ENCODE measurements around the gene NPW. TPM values are rescaled to one million over a fixed set of nuclear protein-coding genes. Genes with fewer than 3 reads are reported as not detected.
A peak's percentile ranks its signal among the peaks of the same experiment; 100 is the strongest.

NPW gene
- total RNA-seq, 1 donor: not detected

GRCh38 chr16:1974157-1975070 lies 45.2 kb upstream of the NPW start:
- no peak overlapping the region for H2AFZ ChIP-seq (ENCODE audit: low read length)
- H3K4me3 ChIP-seq (ENCODE audit: insufficient read depth, low read length): no peak overlapping the region
- peaks cover 26% of the 10 kb centered on the region for H3K36me3 ChIP-seq (ENCODE audit: insufficient read depth, low read length)
- H3K9me3 ChIP-seq (ENCODE audit: low read depth, low read length): no peaks in the 10 kb centered on the region
- H3K27me3 ChIP-seq (ENCODE audit: insufficient read depth, low read length): peaks cover under 1% of the 10 kb centered on the region
- H3K4me2 ChIP-seq (ENCODE audit: insufficient read depth, low read length): no peak overlapping the region
- H3K27ac ChIP-seq (ENCODE audit: low read depth, low read length): no peak overlapping the region
- DNase-seq (ENCODE audit: insufficient read length, low spot score, missing footprints): peak; percentile 72
- no peak for TF ChIP-seq CTCF (IDR thresholded peaks at IDR 0.05; ENCODE audit: extremely low read depth, low read depth, low read length)
- H3K79me2 ChIP-seq (ENCODE audit: insufficient read depth, low read length): peaks cover 26% of the 10 kb centered on the region
- H3K4me1 ChIP-seq (ENCODE audit: insufficient read depth, low read length): peaks cover 10% of the 10 kb centered on the region
- H4K20me1 ChIP-seq (ENCODE audit: insufficient read depth, low read length): peaks cover 10% of the 10 kb centered on the region

- peaks cover 26% of the 10 kb centered on the region for H3K79me2 ChIP-seq (ENCODE audit: insufficient read depth, low read length)
- no peak for TF ChIP-seq CTCF (IDR thresholded peaks at IDR 0.05; ENCODE audit: extremely low read depth, low read depth, low read length)
- H3K36me3 ChIP-seq (ENCODE audit: insufficient read depth, low read length): peaks cover 26% of the 10 kb centered on the region
- no peaks in the 10 kb centered on the region for H3K9me3 ChIP-seq (ENCODE audit: low read depth, low read length)
- H3K4me1 ChIP-seq (ENCODE audit: insufficient read depth, low read length): peaks cover 10% of the 10 kb centered on the region
- peak; percentile 55 for DNase-seq (ENCODE audit: insufficient read length, low spot score, missing footprints)
- H4K20me1 ChIP-seq (ENCODE audit: insufficient read depth, low read length): peaks cover 15% of the 10 kb centered on the region
- H2AFZ ChIP-seq (ENCODE audit: low read length): no peak overlapping the region
- peaks cover 13% of the 10 kb centered on the region for H3K27me3 ChIP-seq (ENCODE audit: insufficient read depth, low read length)
- H3K27ac ChIP-seq (ENCODE audit: low read depth, low read length): no peak overlapping the region
- H3K4me2 ChIP-seq (ENCODE audit: insufficient read depth, low read length): no peak overlapping the region
- H3K4me3 ChIP-seq (ENCODE audit: insufficient read depth, low read length): no peak overlapping the region
These were observed 44.0 kb upstream of the NPW start for GRCh38 chr16:1975432-1976215.

- Histone ChIP-seq H3K36me3 (ENCODE audit: insufficient read depth, low read length) (peaks cover 26% of the 10 kb centered on the region), H3K79me2 (ENCODE audit: insufficient read depth, low read length) (peaks cover 23% of the 10 kb centered on the region), H3K4me1 (ENCODE audit: insufficient read depth, low read length) (peaks cover 5% of the 10 kb centered on the region), H3K9me3 (ENCODE audit: low read depth, low read length) (no peaks in the 10 kb centered on the region), H3K4me3 (ENCODE audit: insufficient read depth, low read length) (no peak overlapping the region), H3K4me2 (ENCODE audit: insufficient read depth, low read length) (no peak overlapping the region), H4K20me1 (ENCODE audit: insufficient read depth, low read length) (peaks cover 15% of the 10 kb centered on the region), H3K27me3 (ENCODE audit: insufficient read depth, low read length) (peaks cover 18% of the 10 kb centered on the region), H2AFZ (ENCODE audit: low read length) (no peak overlapping the region), H3K27ac (ENCODE audit: low read depth, low read length) (no peak overlapping the region)
- peak; percentile 72 for DNase-seq (ENCODE audit: insufficient read length, low spot score, missing footprints)
- TF ChIP-seq CTCF (IDR thresholded peaks at IDR 0.05; ENCODE audit: extremely low read depth, low read depth, low read length): no peak
These were observed 43.4 kb upstream of the NPW start for GRCh38 chr16:1976216-1976520.
